GM19043 (cell line): Measurements from ENCODE around the gene KCNN2.

ENCODE experiments used
- ATAC-seq: cut with Tn5 transposase; IDR thresholded peaks from one replicate; pipeline ENCODE4 v1.9.1; 2021; ENCODE audit warnings: low read depth; ENCODE audit not compliant: unreplicated experiment

Gene KCNN2

DNA sequence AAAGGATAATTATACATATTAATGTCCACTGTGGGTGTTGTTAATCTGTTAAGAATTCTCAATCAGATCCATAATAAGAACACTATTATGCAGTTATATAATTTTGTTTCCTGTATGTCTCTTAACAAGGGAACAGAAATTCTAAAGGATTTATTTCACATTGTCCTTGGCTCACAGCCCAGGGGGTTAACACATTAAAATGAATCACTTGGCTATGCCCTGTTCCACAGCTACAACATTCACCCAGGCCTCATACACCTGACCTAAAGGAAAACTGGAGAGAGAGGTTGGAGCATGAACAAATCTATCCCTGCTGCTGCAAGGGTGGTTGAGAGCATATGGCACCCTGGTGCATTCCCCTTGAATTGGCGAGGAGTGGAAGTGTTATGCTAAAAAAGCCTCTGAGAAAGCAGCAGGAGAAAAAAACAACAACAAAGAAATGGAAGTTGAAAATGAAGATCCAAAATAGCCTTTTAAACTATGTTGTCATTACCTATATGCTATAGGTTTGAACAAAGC, 116.0 kb downstream of the KCNN2 start:
- no peak for ATAC-seq

GRCh38 chr5:114500756-114501155, 138.9 kb downstream of the KCNN2 start:
- no peak for ATAC-seq

GRCh38 chr5:114504560-114504959, 142.7 kb downstream of the KCNN2 start:
- no peak for ATAC-seq

DNA sequence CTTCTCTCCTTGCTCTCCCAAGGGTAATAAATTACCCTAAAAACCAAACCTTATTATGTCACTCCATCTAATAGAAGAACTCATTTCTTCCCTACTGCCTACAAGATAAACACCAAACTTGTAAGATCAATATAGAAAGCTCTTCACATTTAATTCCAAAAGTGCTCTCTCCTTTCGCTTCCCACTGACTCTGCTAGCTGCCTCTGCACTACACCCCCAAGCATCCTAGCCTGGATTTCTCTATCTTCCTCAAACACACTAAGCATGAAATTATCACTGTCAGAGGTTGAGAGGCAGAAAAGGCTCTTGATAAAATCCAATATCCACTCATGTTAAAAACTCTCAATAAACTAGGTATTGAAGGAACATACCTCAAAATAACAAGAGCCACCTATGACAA, 162.4 kb downstream of the KCNN2 start:
- ATAC-seq, result no peak

DNA sequence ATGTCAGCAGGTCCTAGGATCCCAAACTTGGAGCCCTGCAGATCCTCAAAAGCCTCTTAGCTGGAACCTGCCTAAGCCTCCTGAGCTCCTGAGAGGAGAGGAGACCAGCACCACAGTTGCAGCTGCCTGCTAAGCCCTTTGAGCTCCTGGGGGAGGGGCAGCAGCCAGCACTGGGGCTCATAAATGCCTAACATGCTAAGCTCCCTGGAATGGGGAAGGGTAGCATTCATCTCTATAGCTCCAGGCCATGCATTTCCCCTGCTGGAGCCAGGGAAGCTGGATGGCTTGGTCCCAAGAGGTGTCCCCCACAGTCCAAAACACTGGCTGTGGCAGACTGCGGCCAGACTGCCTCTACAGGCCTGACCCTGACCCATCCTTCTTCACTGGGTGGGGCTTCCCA, 182.7 kb downstream of the KCNN2 start:
- no peak for ATAC-seq
